Bronchial epithelial cell (primary cell): ENCODE results near the gene MAPKAPK2. TPM values are rescaled to one million over a fixed set of nuclear protein-coding genes. Genes with fewer than 3 reads are reported as not detected.

Experiments used
- DNase-seq: peaks from one replicate; pipeline ENCODE4 v3.0.0-alpha.2; 2010; ENCODE audit warnings: low read depth
- FAIRE-seq: peaks from 2 replicates; lab custom pipeline; 2011; peaks lifted over from hg19 to GRCh38; lab: Jason Lieb, UNC
- H3K27me3 ChIP-seq: 2 replicates; pipeline ENCODE4 v1.5.1; 2011; ENCODE audit warnings: low read length; ENCODE audit not compliant: control insufficient read depth, insufficient read depth
- H3K36me3 ChIP-seq: 2 replicates; pipeline ENCODE4 v1.5.1; 2011; ENCODE audit warnings: low read length; ENCODE audit not compliant: control insufficient read depth, insufficient read depth
- H3K4me3 ChIP-seq: 2 replicates; pipeline ENCODE4 v1.5.1; 2011; ENCODE audit warnings: mild to moderate bottlenecking, low read depth, low read length, control low read depth
- CTCF ChIP-seq: IDR thresholded peaks from 2 replicates; pipeline ENCODE4 v1.5.1; 2011; ENCODE audit warnings: mild to moderate bottlenecking, moderate library complexity, low read length, control low read depth, inconsistent platforms; ENCODE audit not compliant: insufficient read depth, severe bottlenecking
- total RNA-seq: library from RNA; depleted of rRNA; stranded (reverse); fragments of >200 nt; gene quantifications from 2 replicates; pipeline ENCODE4 v1.2.1, GENCODE V29; 2014

Gene MAPKAPK2
- total RNA-seq, 1 donor from 2014 or later = 23.2 TPM

GRCh38 chr1:206674236-206674635, 10.5 kb upstream of the MAPKAPK2 start:
- TF ChIP-seq CTCF = no peak
- Histone ChIP-seq H3K36me3 (no peaks in the 10 kb centered on the region), H3K4me3 (no peak overlapping the region), H3K27me3 (no peaks in the 10 kb centered on the region)
- DNase-seq = no peak
- no peak for FAIRE-seq

- no peak for TF ChIP-seq CTCF
- H3K4me3 ChIP-seq = no peak overlapping the region
Measured at GRCh38 chr1:206674745-206675175, 9.9 kb upstream of the MAPKAPK2 start.

GRCh38 chr1:206676499-206676898, 8.2 kb upstream of the MAPKAPK2 start:
- no peak for TF ChIP-seq CTCF
- no peak for DNase-seq
- H3K36me3 ChIP-seq = no peaks in the 10 kb centered on the region
- no peak overlapping the region for H3K4me3 ChIP-seq
- no peaks in the 10 kb centered on the region for H3K27me3 ChIP-seq
- no peak for FAIRE-seq

More at GRCh38 chr1:206674745-206675175, 9.9 kb upstream of the MAPKAPK2 start:
- DNase-seq (peak; percentile 98), FAIRE-seq (no peak)
- H3K27me3 ChIP-seq = no peaks in the 10 kb centered on the region
- no peaks in the 10 kb centered on the region for H3K36me3 ChIP-seq

GRCh38 chr1:206678490-206678889, 6.2 kb upstream of the MAPKAPK2 start:
- no peak for DNase-seq
- no peaks in the 10 kb centered on the region for H3K36me3 ChIP-seq
- H3K4me3 ChIP-seq = no peak overlapping the region
- H3K27me3 ChIP-seq = no peaks in the 10 kb centered on the region
- no peak for FAIRE-seq
- no peak for TF ChIP-seq CTCF

- H3K27me3 ChIP-seq = no peaks in the 10 kb centered on the region
- FAIRE-seq (no peak), DNase-seq (no peak)
- H3K4me3 ChIP-seq = no peak overlapping the region
- no peak for TF ChIP-seq CTCF
- no peaks in the 10 kb centered on the region for H3K36me3 ChIP-seq
Measured at GRCh38 chr1:206679738-206680211, 4.9 kb upstream of the MAPKAPK2 start.

- H3K4me3 ChIP-seq = no peak overlapping the region
- no peak for TF ChIP-seq CTCF
- H3K27me3 ChIP-seq = no peaks in the 10 kb centered on the region
- DNase-seq = no peak
- H3K36me3 ChIP-seq = no peaks in the 10 kb centered on the region
- FAIRE-seq = no peak
Measured at GRCh38 chr1:206680279-206680678, 4.4 kb upstream of the MAPKAPK2 start.
